Hematopoietic multipotent progenitor cell treated with erythropoietin and hydrocortisone succinate and interleukin-3 and kit ligand, for 4 days (in vitro differentiated cells): ENCODE measurements around the gene THOC1.

Experiments
- DNase-seq: peaks from one replicate; pipeline ENCODE4 v3.0.0-alpha.2; 2015

Gene THOC1

GRCh38 chr18:213505-213904 lies 54.3 kb downstream of the THOC1 start:
- no peak for DNase-seq

DNA sequence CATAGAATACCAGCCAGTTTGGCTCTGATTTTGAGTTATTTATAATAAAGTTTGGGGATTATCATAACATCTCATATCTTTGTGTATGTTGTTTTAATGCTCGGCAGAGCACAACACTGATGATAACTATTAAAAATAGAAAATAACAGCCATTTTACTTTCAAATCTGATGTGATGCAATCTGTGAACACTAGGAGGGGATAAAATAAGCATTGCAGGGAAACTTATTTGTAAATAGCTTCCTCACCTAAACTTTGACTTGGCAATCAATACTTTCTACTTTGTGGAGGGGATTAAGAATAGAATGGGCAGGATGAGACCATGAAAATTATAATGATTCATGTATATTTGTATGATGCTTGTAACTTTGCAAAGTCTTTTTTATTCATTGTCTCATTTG lies 55.1 kb downstream of the THOC1 start:
- peak; percentile 15 for DNase-seq

DNA sequence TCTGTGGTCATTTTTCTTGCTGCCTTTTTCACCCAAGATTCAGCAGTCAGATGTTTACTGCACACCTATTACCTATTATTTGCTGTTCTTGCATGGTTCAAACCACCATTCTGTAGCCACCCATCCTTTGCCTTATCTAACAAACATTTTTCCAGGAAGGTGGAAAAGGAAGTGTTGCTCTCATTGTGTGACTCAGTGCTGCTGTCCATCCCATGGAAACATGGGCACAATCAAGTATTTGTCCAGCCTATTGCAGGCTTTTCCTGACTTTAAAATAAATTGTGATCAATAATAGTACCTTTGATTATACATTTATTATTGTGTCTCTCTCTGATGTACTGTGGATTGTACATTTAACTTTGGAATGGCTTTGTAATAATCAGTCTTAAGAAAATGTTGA lies 56.3 kb downstream of the THOC1 start:
- no peak for DNase-seq

DNA sequence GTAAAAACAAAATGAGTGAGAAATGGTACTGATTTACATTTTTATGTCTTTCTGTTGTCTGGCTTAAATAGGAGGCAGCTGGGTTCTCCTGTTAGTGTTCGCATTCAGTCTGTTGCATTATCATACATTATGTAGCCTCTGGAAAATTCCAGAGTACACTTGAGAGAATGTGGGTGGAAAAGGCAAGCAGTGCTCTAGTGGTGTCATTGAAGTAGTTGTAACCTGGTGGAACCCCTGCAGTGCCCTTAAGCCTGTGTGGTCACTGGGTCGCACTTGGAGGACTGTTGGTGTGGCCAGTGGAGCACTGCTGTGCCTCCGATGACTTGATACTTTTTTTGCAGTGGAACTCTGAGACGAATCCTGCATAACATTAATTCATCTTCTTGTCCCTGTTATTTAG lies 57.1 kb downstream of the THOC1 start:
- DNase-seq = no peak

DNA sequence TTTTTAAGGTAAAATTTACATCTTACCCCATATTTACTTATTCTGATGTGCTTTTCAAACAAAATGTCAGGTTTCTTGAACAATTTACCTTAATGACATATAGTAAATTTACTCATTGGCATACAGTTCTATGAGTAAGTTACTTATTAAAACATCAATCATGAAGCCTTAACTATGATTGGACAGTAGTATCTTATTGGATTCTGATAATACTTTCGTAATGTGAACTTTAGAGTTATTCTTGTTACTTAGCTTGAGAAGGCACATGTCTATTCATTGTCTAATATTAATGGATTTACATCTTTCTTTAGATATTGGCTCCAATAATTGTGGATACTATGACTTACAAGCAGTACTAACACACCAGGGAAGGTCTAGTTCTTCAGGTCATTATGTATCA lies 57.8 kb downstream of the THOC1 start:
- DNase-seq = no peak

DNA sequence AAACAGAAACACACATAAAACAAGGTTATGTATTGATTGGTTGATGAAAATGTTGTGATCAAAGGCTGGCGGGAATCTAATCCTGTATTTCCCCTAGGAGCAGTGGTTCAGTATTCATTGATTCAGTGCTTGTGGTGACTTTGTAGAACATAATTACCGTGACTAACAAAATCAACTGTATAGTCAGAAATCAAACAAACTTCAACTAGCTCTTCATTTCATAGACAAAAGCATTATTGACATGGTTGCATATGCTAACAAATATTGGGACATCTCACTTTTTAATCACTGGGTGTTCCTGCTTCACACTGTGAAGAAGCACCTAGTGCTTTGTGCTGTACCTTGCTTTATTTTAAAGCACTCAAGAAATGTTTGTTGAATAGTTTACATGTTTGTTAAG lies 68.1 kb downstream of the THOC1 start:
- DNase-seq = no peak

GRCh38 chr18:199214-199613 lies 68.6 kb downstream of the THOC1 start:
- no peak for DNase-seq

GRCh38 chr18:195651-196050 lies 72.2 kb downstream of the THOC1 start:
- no peak for DNase-seq

- no peak for DNase-seq
These were observed 75.0 kb downstream of the THOC1 start for GRCh38 chr18:192801-193200.

GRCh38 chr18:191725-192124 lies 76.1 kb downstream of the THOC1 start:
- no peak for DNase-seq

GRCh38 chr18:189254-189653 lies 78.6 kb downstream of the THOC1 start:
- no peak for DNase-seq

DNA sequence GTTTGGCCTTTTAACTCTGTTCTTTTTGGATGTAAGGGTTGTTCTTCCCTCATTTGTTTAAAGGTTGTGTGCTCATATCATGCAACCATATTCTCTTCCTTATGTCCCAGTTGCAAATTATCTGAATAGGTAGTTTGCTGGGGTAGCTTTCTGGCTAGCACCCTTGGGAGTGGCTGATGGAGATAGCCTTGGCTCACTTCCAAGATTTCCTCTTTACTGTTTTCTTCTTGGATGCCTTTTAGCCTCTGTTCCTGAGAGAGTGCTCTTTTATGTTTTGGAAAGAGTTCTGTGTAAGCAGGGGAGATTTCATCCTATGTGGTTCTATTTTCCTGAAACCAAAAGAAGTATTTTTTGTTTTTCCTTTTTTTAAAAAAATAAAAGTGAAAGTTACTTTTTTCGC lies 84.1 kb downstream of the THOC1 start:
- DNase-seq = peak; percentile 19

GRCh38 chr18:181711-182110 lies 86.1 kb downstream of the THOC1 start:
- DNase-seq = no peak

DNA sequence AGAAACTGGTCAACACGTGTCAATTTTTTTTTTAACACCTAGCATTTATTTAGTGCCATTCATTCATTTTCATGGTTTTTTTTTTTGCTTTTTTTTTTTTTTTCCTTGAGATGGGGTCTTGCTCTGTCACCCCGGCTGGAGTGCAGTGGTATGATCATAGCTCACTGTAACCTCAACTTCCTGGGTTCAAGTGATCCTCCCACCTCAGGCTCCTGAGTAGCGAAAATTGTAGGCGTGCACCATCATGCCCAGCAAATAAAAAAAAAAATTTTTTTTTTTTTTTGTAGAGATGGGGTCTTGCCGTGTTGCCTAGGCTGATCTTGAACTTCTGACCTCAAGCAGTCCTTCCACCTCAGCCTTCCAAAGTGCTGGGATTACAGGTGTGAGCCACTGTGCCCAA lies 88.3 kb downstream of the THOC1 start:
- no peak for DNase-seq

- no peak for DNase-seq
These were observed 95.5 kb downstream of the THOC1 start for GRCh38 chr18:172361-172760.
